GM19372 (cell line): Measurements from ENCODE around the gene RPL35.

Experiments used
- ATAC-seq: cut with Tn5 transposase; IDR thresholded peaks from one replicate; pipeline ENCODE4 v1.9.1; 2021; ENCODE audit warnings: mild to moderate bottlenecking, low read depth, moderate library complexity; ENCODE audit not compliant: unreplicated experiment

RPL35 gene

GRCh38 chr9:124861342-124862229 lies at the start of gene RPL35, which contains the start of gene ARPC5L:
Gene RPL35 (minus strand): TSS chr9:124861957. CDS start chr9:124861912, 45 bp downstream.
Gene ARPC5L (plus strand): TSS chr9:124862130. CDS start chr9:124869291, 7,161 bp downstream.
- peak; percentile 90 for ATAC-seq

DNA sequence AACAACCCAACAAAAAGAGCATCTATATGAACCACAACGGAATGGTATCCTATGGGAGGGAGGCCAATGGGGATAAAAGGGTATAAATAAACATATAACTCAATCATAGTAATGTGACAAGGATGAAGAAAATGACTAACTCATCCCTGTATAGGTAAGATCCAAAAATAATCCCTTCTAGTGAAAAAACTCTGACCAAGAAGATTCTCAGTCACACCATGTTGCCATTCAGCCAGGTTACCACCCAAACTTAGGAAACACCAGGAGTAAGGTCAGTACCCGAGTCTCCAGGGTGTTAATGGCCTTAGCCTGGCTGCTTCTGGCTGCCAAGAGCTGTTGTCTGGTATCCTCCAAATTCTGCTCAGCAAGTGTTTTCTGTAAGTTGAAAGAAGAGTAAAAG lies 46.3 kb upstream of the RPL35 start:
- ATAC-seq = no peak

DNA sequence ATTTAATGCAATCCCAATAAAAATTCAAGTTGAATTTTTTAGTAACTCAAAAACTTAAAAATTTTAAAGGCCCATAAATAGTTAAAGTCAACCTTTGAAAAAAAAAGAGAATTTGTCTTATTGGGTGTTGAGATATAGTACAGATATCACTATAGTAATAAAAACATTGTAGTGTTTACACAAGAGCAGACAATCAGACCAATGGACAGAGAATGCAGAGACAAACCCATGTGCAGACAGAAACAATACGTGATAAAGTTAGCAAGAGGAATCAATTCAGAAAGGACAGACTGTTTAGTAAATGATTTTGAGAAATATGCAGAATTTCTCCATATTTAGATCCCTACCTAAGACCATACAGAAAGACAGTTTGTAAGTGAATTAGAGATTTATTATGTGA lies 45.2 kb upstream of the RPL35 start:
- ATAC-seq = no peak

DNA sequence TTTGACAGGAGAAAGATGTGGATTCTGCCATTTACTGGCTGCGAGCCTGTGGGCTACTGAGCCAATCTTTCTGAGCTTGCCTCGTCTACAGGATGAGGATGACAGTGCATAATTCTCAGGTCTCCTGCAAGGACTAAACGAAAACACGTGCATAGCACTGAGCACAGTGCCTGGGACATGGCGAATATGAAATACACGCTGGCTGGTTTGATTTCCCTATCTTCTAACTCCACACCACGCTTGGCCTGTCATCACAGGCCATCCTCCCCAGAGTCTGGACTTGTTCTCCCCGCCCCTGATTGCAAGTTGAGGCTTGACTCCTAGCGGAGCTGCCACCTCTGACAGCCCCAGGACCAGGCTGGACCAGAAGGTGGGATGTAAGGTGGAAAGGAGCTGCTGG lies 38.1 kb upstream of the RPL35 start:
- ATAC-seq = no peak

- ATAC-seq = no peak
These were observed 36.1 kb upstream of the RPL35 start for GRCh38 chr9:124897570-124898460.

GRCh38 chr9:124894741-124895170 lies 33.0 kb upstream of the RPL35 start:
- no peak for ATAC-seq

GRCh38 chr9:124894035-124894740 lies 32.4 kb upstream of the RPL35 start:
- ATAC-seq = no peak

- ATAC-seq = no peak
These were observed 28.4 kb upstream of the RPL35 start for GRCh38 chr9:124890179-124890578.

DNA sequence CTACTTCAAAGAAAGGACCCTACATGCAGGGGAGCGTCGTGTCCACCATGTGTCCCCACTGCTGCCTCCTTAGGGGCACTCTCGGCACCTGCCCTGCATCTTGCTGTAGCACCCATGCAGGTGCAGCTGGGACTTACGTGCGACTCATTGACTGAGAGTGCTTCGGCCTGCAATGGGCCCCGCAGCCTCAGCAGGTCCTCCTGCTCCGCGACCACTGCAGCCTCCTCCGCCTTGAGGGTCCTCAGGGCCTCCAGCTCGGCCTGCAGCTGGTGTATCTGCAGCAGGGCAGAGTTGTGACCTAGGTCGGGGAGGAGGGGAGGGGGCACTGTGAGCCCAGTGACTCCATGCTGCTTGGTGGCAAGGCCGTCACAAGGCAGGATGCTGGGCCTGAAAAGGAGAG lies 27.2 kb upstream of the RPL35 start:
- no peak for ATAC-seq

GRCh38 chr9:124887832-124888231 lies 26.1 kb upstream of the RPL35 start:
- ATAC-seq = no peak

GRCh38 chr9:124886866-124887492 lies 25.2 kb upstream of the RPL35 start:
- no peak for ATAC-seq

- no peak for ATAC-seq
These were observed 24.7 kb upstream of the RPL35 start for GRCh38 chr9:124886461-124886860.

DNA sequence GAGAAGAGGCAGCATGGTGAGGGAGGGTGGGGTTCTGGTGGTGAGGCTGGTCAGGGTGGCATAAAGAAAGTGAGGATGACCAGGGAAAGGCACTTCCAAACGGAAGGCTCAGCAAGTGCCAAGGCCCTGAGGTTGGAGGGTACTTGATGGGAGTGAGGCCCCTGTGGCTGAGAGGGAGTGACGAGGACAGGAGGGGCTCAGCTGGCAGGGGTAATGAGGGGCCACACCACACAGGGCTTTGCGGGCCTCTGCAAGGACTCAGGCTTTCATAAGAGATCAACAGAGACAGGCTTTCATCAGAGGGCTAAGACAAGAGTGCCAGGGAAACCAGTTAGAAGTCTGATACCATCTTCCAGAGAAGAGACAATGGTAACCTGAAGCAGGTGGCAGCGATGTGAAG lies 23.8 kb upstream of the RPL35 start:
- no peak for ATAC-seq

DNA sequence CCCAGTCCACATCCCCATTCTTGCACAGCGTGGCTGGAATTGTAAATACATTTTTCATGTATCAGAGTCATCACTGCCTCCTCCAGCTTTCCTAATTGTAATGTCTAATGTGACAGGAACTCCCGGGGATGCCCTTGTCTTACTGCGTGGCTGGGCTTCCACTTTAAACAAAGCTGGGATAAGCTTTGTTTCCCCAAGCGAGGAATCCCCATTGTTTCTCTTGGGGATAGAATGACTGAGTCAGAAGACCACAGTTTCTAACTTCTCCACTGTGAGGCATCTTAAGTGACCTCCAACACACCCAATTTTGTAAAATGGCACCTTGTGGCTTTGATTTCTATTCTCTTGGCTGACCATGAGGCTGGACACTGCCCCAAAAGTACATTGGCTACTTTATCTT lies 22.6 kb upstream of the RPL35 start:
- no peak for ATAC-seq

DNA sequence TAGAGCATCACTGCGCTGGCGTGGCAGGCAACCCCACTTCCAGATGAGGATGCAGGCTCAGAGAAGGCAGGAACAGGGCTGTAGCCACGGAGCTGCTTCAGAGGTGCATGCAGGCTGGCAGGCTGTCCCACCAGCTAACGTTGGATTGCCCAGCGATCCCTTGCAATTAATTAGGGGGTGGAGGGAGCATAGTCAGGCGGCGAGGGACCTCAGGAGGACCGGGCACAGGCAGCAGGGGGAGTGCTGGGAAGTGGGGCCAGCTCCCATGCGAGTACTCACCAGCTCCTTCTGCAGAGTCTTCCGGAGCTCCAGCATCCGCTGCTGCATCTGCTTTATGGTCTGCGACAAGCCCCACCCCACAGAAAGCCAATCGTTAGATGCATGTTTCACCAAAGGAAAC lies 20.5 kb upstream of the RPL35 start:
- no peak for ATAC-seq

DNA sequence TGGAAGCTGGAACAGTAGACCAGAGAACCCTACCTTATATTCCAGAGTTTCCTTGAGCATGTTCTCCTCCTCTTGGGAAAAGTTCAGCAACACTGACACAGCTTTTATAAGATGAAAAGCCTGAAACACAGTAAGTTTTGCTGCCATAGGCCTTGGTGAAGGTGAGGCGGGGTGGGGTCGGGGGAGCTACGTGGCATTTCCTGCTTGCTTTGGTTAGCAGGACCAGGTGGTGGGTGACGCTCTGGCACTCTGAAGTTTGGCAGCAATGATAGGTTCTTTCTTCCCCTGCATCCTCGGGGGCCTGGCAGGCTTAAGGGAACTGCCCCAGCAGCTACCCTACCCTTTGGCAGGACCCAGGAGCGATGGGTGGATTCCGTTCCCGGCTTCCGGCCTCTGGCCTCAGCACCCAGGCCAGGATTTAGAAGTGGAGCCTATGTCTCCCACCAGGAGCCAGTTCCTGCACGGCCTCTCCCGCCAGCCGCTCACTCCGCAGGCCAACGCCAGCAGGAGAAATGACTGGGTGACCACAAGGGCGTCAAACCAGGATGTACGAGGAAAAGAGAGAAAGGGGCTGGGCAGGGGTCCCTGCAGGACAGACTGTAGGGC lies 19.5 kb upstream of the RPL35 start:
- ATAC-seq = no peak

DNA sequence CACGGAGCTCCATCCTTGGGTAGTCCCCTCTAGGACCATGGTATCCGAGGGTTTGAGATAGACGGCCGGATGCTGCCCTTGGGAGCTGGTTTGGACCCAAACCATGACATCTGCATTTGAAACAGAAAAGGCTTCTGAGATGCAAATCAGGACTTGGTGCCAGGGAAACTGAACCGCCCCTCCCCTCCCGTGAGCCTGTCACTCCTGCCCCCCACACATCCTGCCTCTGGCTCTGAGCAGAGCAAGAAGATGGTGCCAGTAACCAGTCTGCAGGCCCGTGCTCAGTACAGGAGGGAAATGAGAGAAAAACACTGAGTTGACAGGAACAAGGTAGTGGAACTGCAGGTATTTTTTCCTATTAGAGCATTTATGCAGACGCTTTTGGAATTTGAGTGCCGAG lies 18.7 kb upstream of the RPL35 start:
- no peak for ATAC-seq

DNA sequence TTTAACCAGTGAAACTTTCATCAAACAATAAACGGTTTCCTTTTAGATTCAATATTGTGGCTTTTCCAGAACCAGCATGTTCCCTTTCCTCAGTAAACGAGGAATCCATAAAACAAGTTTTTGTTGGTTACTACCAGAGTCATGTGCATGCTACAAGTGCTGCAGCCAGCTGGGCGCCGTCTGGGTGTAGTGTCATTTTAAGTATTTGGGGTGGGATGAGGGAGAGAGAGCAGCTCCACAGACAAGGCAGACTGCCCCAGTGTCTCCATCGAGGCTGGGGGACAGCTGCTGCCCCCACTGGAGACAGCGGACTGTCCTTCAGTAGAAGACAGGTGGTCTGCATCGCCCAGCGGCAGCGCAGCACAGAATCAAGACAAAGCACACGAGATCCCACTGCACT lies 17.5 kb upstream of the RPL35 start:
- no peak for ATAC-seq

DNA sequence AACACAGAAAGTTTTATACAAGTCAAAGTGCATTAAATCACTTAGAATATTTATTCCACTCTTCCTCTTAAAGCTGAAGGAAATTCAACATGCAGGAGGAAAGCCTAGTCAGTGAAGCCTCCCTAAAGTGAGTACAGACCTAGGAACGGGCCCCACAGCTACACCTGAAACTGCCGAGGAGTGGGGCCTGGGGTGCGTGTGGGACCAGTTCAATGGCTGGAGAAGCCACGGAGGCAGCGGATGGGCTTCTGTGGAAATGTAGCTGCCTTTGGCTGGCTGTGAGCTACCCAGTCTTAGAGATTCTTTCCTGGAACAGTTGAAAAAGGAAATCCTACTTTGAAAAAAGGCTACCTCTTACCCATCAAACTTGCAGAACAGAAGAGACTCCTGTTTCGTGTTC lies 16.8 kb upstream of the RPL35 start:
- ATAC-seq = no peak

DNA sequence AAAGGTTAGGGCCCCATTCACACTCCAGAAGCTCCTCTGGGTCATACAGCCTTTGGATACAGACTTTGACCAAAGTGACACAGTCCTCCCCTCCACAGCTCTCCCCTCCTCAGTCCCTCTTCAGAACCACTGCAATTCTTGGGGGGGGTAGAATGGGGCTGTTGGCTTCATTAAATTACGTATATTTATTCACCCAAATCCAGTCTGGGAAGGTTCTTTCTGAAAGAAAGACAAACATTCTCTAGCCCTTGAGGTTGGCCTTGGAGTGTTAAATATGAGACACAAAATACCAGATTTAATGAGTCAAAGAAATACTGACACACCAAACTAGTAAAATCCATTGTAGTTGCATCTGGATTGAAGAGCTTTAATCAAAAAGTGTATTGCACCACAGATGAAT lies 16.3 kb upstream of the RPL35 start:
- no peak for ATAC-seq
